GM13977 (cell line): ENCODE results near the gene PARD3B.
"Not testable (repeated sequence)": the region's sequence is repeated elsewhere in the genome, so short reads cannot be mapped to it uniquely, and the experiment has no call there.

Experiments used
- DNase-seq: peaks from one replicate; pipeline ENCODE4 v3.0.0; 2012; ENCODE audit warnings: low spot score
- in situ Hi-C: fragments of 300-500 bp; cut with MboI; formaldehyde crosslinking; loops from one replicate; pipeline ENCODE4 v1.12.0; 2022; ENCODE audit warnings: low sequenced_read_pairs, low pct_unique_long_range_greater_than_20kb, mixed read lengths, inconsistent platforms; ENCODE audit not compliant: unreplicated experiment
- TF ChIP-seq, protein P1 (sequence below): IDR thresholded peaks from 2 replicates; pipeline ENCODE4 v1.5.1; 2012; ENCODE audit warnings: mild to moderate bottlenecking, control low read depth; ENCODE audit not compliant: insufficient read depth; ENCODE audit errors: extremely low read depth, missing control alignments

Gene PARD3B

DNA sequence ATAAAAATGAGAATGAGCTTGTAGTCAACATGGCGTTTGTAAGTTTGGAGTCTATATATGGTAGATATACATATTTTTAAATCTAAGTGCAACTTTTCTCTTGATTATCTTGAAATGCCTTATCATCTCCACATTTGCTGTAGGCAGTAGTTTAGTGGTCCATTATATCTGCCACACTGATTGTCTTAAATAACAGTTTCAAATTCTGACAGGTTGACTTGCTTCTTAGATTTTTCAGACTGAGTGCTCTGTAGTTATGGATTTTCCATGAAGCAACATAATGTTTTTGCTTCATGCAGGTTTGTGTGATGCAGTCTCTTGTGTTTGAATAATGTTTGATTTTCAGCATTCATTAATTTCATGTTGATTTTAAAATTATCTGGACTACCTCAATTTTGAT lies 12.3 kb downstream of the PARD3B start:
- DNase-seq = no peak
- in situ Hi-C loops = no loop called here
- TF ChIP-seq, protein P1, sequence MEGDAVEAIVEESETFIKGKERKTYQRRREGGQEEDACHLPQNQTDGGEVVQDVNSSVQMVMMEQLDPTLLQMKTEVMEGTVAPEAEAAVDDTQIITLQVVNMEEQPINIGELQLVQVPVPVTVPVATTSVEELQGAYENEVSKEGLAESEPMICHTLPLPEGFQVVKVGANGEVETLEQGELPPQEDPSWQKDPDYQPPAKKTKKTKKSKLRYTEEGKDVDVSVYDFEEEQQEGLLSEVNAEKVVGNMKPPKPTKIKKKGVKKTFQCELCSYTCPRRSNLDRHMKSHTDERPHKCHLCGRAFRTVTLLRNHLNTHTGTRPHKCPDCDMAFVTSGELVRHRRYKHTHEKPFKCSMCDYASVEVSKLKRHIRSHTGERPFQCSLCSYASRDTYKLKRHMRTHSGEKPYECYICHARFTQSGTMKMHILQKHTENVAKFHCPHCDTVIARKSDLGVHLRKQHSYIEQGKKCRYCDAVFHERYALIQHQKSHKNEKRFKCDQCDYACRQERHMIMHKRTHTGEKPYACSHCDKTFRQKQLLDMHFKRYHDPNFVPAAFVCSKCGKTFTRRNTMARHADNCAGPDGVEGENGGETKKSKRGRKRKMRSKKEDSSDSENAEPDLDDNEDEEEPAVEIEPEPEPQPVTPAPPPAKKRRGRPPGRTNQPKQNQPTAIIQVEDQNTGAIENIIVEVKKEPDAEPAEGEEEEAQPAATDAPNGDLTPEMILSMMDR = no peak

DNA sequence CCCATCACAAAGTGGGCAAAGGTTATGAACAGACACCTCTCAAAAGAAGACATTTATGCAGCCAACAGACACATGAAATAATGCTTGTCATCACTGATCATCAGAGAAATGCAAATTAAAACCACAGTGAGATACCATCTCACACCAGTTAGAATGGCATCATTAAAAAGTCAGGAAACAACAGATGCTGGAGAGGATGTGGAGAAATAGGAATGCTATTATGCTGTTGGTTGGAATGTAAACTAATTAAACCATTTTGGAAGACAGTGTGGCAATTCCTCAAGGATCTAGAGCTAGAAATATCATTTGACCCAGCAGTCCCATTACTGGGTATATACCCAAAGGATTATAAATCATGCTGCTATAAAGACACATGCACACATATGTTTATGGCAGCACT lies 14.1 kb downstream of the PARD3B start:
- in situ Hi-C loops, DNase-seq: not testable (repeated sequence)

DNA sequence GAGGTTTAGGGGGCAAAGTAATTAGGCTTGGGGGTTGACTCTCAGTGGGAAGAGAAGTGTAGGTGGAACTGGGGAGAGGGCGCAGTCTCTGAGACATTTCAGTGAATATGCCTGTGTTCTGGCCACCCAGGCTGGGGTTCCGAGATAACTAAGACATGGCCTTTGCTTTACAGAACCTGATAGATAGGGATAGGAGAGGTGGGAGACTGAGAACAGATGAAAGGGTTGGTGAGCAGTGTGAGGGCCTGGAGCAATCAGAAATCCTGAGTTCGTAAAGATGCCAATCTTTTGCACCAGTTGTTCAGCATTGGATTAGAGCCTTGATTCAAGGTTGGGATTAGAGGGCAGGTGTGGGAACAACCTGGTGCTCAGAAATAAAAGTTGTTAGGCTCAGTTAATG lies 15.6 kb downstream of the PARD3B start:
- in situ Hi-C loops = no loop called here
- DNase-seq = no peak
- TF ChIP-seq, protein P1 = no peak

DNA sequence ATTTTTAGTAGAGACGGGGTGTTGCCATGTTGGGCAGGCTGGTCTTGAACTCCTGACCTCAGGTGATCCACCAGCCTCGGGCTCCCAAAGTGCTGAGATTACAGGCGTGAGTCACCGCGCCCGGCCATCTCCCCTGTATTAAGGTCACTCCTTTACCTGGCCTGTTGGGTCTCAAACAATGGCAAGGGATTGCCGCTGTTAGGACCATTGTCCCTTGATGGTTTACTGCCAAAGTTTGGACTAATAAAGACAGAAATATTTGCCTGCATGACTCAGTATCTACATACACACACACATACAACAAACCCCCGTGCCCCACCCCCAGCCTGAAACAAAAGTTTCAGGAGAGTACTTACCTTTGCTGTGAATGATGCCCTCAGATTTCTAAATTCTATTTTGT lies 16.5 kb downstream of the PARD3B start:
- in situ Hi-C loops = no loop called here
- TF ChIP-seq, protein P1 = no peak
- no peak for DNase-seq

DNA sequence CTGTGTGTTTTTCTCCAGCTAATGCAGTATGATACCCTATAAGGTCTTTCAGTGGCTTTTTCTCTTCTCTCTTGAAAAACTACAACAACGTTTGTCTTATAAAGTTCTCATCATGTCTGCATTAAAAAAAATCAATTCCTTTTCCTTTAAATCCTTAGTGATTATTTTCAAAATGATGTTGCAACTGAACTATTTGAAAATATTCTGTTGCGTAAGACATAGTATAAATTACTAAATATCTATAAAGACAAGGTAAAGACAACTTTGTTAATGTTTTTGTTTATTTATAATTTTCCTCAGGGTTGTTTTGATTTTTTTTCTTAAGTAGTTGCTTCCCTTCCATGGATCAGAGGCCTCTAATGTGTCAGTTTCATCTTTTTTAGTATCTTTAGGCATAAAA lies 21.2 kb downstream of the PARD3B start:
- no peak for DNase-seq
- TF ChIP-seq, protein P1 = no peak
- in situ Hi-C loops = no loop called here

DNA sequence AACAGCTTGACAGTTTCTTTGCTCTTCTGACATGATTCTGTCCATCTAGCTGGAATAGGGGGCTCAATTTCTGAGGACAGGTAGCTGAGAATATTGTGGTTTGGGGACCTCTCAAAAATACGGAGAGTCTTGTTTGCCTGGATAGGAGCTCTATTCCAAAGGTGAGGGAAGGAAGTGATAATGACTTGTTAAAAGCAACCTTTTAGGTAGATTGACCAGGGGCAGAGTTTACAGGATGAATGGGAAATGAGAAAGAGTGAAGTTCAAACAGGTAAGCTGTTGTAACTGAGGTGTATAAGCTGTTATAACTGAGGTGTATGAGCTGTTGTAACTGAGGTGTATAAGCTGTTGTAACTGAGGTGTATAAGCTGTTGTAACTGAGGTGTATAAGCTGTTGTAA lies 25.1 kb downstream of the PARD3B start:
- TF ChIP-seq, protein P1 = no peak
- in situ Hi-C loops = no loop called here
- no peak for DNase-seq

DNA sequence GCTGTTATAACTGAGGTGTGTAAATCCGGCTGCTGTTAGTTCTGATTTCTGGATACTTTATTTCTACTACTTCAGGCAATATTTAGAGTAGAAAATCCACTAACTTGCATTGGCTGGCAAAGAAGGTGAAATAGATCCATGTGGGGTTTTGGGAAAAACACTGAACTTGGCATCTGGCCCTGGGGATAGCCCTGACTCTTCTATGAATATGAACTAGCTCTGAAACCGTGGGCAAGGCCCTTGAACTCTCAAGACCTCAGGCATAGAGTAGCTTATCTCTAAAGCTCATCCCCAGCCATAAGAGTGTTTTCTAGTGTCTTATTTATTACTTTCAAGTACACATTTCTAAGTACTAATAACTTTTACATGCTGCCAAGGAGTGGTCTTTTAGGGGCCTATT lies 25.8 kb downstream of the PARD3B start:
- DNase-seq = no peak
- in situ Hi-C loops = no loop called here
- TF ChIP-seq, protein P1 = no peak
